ENCODE data around the gene PITX2.
"Not testable (repeated sequence)": the region's sequence is repeated elsewhere in the genome, so short reads cannot be mapped to it uniquely, and the experiment has no call there.

The PITX2 gene

GRCh38 chr4:110610620-110610939 lies 12.3 kb downstream of the PITX2 start:
- DNase-seq: no peak

- no peak for DNase-seq
Observed at GRCh38 chr4:110609044-110609750, 13.7 kb downstream of the PITX2 start.

GRCh38 chr4:110605077-110605476 lies 17.8 kb downstream of the PITX2 start:
- DNase-seq: no peak

GRCh38 chr4:110602061-110602460 lies 20.8 kb downstream of the PITX2 start:
- DNase-seq: no peak

- no peak for DNase-seq
Observed at GRCh38 chr4:110597582-110597981, 25.3 kb downstream of the PITX2 start.

- DNase-seq: no peak
Observed at GRCh38 chr4:110596431-110596830, 26.4 kb downstream of the PITX2 start.

GRCh38 chr4:110595583-110595982 lies 27.3 kb downstream of the PITX2 start:
- DNase-seq: no peak

GRCh38 chr4:110589297-110589696 lies 33.6 kb downstream of the PITX2 start:
- no peak for DNase-seq

GRCh38 chr4:110587666-110588285 lies 35.1 kb downstream of the PITX2 start:
- no peak for DNase-seq

- peak; percentile 1 for DNase-seq
Observed at GRCh38 chr4:110586131-110586850, 36.6 kb downstream of the PITX2 start.

- not testable (repeated sequence) for DNase-seq
Observed at GRCh38 chr4:110576696-110577095, 46.2 kb downstream of the PITX2 start.

Data from GF-D8 (cell line).